HG03095 (cell line): ENCODE results near the gene ZC3H7B.

Experiments used
- ATAC-seq: cut with Tn5 transposase; IDR thresholded peaks from one replicate; pipeline ENCODE4 v1.9.1; 2021; ENCODE audit warnings: moderate library complexity; ENCODE audit not compliant: unreplicated experiment

ZC3H7B gene

DNA sequence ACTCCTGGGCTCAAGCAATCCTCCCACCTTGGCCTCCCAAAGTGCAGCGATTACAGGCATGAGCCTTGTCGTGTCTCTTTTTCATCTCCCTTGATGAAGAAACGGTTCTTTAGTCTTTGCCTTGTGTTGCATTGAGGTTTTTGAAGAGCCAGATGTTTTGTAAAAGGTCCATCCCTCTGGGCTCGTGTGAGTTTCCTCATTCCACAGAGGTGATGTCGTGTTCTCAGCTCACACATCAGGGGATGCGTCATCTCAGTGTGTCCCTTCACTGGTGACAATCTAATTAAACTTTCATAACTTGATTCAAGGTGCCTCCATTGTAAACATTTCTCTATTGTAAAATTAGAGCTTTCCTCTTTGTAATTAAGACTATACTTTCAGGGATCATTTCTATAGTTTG, 50.7 kb downstream of the ZC3H7B start:
- no peak for ATAC-seq

DNA sequence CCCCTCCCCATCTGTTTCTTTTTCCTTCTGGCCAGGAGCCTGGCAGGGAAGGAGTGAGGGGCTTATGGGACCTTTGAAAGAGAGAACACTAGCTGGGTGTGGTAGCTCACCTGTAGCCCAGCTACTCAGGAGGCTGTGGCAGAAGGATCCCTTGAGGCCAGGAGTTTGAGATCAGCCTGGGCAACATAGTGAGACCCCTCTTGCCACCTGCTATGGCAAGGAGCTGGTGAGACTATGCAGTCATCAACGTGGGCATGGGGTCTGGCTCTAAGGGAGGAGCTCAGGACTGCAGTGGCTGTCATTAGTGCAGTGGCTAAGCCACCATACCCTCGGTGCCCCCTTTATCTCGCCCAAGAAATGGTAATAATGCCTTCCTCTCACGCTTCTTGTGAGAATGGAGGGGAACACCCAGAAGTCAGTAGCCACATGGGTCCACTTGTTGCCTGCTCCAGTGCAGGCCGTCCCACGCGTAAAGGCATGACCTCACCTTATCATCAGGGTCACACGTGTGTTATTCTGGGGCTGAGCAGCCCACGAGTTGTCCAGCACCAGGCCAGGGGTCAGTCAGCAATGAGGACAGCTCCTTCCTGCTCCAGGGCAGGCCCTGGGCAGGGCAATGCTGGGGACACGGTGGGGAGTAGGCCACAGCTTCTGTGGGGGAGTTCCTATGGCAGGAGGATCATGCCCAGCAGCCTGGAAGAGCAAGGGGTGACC, 52.7 kb downstream of the ZC3H7B start:
- no peak for ATAC-seq

DNA sequence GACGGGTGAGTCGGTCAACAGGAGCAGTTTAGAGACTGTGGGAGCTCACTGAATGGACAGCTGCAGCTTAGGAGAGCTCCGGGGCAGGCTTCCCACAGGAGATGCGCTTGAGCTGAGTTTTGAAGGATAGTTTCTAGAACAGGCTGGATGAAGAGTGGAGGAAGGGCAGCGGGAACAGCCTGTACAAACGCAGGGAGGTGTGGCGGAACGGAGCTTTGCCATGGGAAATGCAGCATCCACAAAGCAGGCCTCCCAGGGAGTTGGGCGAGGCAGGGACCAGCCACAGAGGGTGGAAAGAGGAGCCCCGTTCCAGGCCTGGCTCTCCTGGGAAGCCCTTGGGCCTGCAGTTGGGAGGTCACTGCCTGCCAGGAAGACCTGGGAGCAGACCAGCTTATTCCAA, 53.7 kb downstream of the ZC3H7B start:
- no peak for ATAC-seq

DNA sequence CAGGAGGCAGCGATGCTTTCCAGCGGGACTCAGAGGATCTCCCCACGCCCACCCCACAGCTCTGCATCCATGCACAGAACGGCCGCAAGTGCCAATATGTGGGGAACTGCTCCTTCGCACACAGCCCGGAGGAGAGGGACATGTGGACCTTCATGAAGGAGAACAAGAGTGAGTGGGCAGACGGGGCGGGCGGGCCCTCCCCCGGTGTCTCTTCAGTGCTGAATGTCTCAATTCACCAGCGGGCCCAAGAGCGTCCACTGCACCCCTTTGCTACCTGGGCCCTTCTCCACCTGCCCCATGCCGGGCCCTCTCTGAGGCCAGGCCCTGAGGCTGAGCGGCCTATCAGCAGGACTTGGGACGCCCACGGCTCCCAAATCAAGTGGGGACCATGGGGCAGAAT, 54.6 kb downstream of the ZC3H7B start:
- no peak for ATAC-seq

DNA sequence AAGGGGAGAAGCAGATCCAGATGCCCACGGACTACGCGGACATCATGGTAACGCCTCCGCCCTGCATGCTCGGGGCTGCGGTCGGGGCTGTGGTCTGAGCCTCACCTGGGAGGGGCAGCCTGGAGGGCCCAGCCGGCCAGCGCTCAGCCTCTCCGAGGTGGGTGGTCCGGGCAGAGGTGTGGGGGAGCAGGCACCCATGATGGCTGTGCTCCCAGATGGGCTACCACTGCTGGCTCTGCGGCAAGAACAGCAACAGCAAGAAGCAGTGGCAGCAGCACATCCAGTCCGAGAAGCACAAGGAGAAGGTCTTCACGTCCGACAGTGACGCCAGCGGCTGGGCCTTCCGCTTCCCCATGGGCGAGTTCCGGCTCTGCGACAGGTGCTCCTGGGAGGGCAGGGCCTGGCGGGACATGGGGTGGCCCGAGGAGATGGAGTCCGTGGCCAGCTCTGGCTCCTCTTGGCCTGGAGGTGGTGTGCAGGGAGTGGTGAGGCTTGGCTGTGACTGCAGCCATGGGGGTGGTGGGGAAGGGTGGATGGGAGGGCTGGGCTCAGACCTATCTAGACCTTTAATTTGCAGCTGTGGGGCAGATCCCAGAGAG, 55.2 kb downstream of the ZC3H7B start:
- ATAC-seq, result no peak

DNA sequence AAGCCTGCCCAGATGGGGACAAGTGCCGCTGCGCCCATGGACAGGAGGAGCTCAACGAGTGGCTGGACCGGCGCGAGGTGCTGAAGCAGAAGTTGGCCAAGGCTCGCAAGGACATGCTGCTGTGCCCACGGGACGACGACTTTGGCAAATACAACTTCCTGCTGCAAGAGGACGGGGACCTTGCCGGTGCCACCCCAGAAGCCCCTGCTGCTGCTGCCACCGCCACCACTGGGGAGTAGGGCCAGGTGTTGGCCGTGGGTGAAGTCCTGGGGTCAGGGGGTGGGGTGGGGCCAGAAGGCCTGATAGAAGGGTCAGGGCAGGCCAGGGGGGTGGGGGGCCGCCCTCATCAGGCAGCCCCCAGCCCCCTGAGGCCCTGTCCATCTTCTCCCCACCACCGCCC, 55.9 kb downstream of the ZC3H7B start:
- no peak for ATAC-seq

DNA sequence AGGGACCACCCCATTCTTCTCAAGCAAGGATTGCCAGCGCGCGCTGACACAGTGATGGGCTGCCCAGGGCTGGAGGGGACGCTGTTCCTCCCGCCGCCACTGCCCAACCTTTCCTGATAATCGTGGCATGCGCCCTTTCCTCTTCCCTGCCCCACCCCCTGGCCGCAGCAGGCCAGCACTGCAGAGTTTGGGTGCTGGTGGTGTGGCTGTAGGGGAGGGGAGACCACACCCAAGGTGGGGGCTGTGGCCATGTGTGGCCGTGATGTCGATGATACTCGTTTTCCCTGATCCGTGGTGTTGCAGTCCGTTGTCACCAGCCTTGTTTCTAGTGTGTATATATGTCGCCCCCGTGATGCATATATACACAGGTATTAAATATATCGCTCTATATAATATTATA, 57.6 kb downstream of the ZC3H7B start:
- no peak for ATAC-seq

DNA sequence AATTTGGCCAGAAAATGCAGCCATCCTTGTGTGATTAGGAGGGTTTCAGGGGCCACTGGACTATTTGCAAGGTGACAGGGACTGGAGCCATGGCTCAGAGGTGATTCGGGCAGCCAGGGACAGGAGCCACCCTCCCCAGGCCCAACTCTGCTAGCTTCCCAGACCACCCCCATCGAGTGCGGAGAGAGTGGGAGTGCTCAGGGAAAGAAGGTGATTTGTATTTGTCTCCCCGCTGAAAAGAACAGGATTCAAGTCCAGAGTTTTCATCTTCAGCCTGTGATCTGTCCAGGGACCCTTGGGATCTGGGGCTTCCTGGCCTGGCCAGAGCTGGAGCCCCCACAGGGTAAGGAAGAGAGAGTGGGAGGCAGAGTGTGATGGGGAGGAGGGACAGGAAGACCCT, 58.1 kb downstream of the ZC3H7B start:
- no peak for ATAC-seq

DNA sequence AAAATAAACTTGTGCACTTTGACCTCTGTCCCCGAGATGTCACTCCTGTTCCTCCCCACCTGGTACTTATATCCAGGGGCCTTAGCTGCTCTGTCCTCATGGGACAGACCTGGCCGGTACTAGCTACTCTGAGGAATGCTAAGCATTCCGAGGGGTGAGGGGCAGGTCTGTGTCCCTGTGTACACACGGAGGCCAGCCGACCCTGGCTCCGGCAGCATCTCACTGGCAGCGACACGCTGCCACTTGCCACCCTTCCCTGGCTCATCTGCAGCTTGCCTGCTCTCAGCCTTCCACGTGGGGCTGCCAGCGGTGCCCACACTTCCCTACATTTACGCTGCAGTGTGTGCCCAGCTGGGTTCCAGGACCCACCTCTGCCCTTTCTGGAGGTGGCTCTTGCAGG, 58.8 kb downstream of the ZC3H7B start:
- ATAC-seq, result no peak

DNA sequence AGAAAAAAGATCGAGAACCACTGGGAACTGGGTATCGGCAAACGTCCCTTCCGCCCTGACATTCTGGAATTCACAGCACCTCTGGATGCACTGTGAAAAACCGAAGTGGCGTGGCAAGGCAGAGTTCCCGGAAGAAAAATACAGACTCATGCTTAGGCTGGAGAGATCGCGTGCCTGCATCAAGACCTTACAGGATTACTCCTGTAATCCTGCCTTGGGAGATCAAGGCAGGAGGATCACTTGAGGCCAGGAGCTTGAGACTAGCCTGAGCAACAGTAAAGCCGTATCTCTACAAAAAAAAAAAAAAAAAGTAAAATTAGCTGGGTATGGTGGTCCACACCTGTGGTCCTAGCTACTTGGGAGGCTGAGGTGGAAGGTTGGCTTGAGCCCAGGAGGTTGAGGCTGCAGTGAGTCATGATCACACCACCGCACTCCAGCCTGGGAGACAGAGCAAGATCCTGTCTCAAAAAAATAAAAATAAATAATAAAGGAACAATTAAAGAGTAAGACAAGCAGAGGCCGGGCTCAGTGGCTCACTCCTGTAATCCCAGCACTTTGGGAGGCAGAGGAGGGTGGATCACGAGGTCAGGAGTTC, 60.5 kb downstream of the ZC3H7B start:
- no peak for ATAC-seq

DNA sequence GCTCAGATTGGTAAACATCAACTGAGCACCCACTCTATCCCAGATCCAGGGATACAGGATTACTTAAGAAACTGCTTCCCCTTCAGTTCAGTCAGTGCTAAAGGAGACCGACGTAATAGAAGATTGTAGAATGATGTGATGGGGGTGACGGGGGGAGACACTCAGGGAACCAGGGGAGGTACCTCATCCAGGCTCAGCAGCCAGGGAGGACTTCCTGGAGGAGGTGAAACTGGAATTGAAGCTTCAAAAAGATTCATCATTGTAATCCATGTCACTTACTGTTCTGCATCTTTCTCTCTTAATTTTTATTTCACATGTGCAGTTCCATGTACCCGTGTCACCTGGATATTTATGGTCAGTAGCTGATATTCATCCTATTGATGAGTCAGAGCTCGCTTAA, 61.3 kb downstream of the ZC3H7B start:
- no peak for ATAC-seq

DNA sequence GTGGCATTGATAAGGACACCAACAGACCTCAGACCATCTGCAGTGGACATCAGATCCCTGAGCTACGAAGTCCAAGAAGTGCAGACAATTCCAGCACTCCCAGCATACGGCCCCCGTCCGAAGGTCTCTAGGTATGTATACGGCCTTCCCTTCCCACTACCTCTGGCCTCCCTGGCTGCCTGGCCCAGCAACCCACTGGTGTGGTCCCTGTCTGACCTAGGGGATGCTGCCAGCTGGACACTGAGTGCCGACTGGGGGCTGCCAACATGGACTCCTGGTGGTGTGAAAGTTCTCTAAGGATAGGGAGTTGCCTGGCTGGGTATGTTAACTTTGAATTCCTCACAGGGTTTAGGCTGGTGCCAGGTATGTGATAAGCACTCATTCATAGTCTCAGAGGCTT, 62.9 kb downstream of the ZC3H7B start:
- ATAC-seq, result no peak

DNA sequence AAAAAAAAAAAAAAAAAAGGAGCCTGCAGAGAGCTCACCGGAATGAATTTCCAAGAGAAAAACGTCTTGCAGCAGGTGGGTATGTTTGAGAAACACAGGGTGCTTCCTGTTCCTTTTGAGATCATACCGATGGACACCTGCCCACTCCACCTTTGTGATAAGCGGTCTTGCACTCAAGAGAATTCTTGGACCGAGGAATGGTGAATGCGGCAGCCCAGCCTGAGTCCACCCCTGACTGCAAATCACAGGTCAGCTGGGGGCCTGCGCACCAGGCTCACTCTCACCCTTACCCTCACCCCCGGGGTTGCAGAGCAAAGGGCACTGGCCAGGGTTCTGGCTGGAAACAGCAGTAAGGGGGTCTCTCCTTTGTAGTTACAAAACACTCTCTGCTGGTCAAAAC, 63.6 kb downstream of the ZC3H7B start:
- no peak for ATAC-seq

DNA sequence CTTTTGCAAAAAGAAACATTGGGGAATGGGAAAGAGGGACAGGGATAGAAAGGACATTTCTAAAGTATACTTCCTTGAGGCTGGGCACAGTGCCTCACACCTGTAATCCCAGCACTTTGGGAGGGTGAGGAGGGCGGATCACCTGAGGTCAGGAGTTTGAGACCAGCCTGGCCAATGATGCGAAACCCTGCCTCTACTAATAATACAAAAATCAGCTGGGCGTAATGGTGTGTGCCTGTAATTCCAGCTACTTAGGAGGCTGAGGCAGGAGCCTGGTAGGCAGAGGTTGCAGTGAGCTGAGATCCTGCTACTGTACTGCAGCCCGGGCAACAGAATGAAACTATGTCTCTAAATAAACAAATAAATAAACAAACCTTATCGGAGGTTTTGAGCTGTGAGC, 64.1 kb downstream of the ZC3H7B start:
- no peak for ATAC-seq

DNA sequence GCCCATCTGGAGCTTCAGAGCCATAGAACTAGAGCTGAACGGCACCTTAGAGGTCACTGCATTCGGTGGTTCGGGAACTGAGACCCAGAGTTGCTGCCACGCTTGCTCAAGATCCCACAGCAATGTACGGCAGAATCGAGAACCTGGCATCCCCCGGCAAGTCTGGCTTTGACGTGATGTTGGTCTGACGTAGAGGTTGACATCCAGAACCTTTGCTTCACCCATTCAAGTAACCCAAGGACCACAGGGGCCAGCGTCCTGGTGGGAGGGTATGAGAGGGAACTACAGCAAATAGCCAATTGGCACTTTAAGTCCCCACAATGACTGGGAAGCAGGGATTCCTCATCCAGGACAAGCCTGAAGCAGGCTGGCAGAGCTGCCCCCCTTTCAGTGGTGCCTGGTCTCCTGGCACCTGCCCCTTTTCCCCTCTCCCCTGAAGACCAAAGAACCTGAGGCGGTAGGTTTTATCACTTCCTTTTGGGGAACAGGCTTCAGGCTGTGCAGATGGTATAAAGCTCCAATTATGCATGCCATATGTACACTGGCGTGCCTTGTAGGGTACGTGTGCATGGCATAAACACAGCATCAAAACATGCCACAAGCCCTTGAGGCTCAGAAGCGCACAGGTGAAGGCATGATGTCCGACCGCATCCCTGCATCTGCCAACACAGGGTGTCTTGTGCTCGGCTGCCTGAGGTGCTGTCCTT, 65.2 kb downstream of the ZC3H7B start:
- no peak for ATAC-seq

DNA sequence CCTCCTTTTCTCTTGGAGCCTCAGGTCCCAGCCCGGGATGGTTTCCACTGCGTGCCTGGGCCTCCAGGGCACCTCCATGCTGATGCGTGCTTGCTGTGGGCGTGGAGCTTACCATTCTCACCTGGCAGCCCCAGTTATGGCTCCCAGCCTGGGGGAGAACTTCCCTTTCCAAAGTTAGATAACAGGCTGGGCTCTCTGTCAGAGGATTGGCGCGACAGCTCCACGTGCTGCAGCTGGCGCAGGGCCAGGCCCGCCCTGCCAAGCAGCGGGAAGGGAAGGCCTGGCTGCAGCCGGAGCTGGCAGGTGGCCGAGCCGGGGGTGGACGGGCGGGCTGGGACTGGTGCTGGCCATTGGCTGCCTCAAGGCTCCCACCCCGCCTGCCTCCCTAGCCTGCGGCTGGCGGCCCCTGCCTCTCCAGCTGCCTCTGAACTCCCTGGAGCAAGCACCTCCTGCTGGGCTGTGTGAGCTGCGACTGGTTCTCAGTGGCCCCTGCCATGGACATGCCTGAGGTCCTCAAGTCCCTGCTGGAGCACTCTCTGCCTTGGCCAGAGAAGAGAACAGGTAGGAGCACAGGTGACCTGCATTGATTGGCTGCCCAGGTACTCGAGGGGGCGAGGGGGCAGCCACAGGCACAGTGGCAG, 65.8 kb downstream of the ZC3H7B start:
- no peak for ATAC-seq

DNA sequence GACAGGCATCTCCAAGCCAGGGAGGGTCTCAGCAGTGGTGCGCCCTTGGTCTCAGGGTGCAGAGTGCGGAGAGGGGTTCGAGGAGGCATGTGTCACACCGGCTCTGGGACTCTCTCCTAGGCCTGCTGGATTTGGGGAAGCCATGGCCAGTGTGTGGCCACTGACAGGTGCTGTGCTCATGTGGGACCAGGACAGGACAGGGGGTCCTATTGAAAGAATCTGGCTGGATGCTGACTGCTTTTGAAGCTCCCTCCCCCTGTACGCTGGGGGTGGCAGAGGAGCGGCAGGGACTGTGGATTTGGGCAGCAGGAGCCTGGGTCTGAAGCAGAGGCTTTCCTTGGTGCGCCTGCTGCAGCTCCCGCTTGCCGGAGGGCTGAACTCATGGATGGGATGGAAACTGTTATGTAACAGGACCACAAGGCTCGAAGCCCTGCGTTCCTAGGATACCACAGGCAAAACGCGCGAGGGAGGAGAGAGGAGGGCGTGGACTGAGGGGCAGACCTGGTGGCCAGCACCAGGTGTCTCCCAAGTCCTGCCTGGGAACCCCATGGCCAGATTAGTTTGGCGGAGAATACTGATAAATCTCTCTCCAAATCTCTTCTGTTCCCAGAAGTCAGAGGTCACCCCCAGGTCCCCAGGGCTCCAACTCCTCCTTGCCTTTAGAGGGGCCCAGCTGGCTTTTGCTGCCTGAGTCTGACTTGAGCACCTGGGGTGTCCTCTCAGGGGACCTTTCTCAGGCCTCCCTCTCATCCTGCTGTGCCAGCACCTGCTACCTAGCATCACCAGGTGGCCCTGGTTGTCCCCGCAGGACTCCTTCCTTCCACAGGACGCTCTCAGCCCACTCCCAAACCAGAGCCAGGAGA, 66.6 kb downstream of the ZC3H7B start:
- no peak for ATAC-seq

DNA sequence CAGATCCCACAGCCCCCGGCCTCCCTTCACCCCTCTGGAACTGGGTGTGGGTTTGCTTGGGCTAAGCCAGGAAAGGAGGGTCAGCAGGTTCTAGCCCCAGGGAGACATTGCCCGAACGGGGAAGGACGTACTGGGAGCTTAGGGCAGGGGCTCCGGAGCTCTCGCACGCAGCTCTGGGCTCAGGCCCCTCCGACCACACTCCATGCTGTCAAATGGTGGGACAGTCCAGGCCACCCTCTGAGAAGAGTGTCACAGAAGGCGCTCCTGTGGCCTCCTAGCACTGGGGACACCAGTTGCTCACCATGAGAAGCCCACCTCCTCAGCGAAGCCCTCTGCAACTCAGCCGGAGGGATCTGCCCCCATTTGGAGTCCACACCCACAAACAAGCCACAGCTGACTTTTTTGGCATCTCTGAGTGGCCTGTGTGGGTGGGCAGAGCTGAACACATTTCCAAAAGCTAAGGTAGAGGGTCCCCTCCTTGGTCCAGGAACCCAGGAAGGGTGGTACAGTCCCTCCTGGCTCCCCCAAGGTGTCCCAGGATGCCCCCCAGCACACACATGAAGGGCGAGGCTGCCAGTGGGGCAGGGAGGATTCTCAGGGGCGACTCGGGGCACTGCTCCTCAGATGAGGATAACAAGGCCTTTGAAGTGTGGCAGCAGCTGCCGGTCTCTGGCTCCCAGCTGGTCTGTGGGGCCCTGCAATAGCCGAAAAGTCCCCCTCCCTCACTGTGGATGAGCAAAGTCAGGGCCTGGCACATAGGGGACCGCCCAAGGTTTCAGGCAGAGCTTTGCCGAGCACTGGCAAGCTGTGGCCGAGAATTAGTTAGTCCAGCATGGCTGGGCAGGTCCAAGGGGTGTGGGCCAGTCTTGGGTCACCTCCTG, 67.5 kb downstream of the ZC3H7B start:
- no peak for ATAC-seq

DNA sequence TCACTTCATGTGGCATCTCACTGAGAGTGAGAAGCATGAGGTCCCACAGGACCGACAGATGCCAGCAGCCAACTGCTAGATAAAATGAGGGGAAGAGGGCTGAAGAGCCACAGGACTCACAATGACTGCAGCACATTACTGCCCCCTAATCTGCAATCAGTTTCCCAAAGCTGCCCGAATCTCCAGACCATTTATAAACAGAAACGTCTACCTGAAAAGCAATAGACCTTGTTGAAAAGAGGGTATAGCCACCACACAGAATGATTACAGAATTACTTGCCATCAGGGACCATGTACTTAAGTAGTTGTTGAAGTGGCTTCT, 68.1 kb downstream of the ZC3H7B start:
- ATAC-seq, result no peak

DNA sequence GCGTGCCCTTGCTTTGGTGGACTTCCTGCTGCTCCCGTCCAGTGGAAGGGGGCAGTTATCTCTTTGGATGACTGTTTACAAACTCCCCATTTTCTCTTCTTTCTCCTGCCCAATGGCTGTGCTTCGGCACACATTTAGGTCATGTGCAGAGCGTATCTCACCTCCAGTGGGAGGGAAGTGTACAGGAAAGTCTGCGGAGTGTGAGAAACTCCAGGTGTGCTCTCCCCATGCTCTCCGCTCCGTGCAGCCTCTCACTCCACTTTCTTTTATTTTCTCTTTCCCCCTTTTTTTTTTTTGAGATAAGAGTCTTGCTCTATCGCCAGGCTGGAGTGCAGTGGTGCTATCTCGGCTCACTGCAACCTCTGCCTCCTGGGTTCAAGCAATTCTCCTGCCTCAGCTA, 68.5 kb downstream of the ZC3H7B start:
- ATAC-seq, result no peak
